Measurements from ENCODE around the gene TMEM183A. TPM values are rescaled to one million over a fixed set of nuclear protein-coding genes. Genes with fewer than 3 reads are reported as not detected.

The TMEM183A gene
- total RNA-seq, 4 donors from 2014 or later, result 69.0 to 93.9 (median 87.6) TPM

- WGBS, result 86% methylated on average over 2 of the region's 2 CpGs
- TF ChIP-seq EP300 (IDR thresholded peaks at IDR 0.05), result no peak
- no peak for TF ChIP-seq CTCF (IDR thresholded peaks at IDR 0.05)
- no peak for TF ChIP-seq POLR2A (IDR thresholded peaks at IDR 0.05; ENCODE audit: low read depth)
- no peak for TF ChIP-seq POLR2AphosphoS5 (IDR thresholded peaks at IDR 0.05)
Measured at GRCh38 chr1:203033287-203033686, 26.1 kb downstream of the TMEM183A start.

GRCh38 chr1:203033917-203034316 is 26.7 kb downstream of the TMEM183A start:
- H3K9me3 ChIP-seq, result no peaks in the 10 kb centered on the region
- no peak overlapping the region for H3K4me3 ChIP-seq
- DNase-seq (ENCODE audit: extremely low spot score), result no peak
- H3K36me3 ChIP-seq, result no peaks in the 10 kb centered on the region
- TF ChIP-seq EP300 (IDR thresholded peaks at IDR 0.05), result no peak
- no peak for TF ChIP-seq POLR2AphosphoS5 (IDR thresholded peaks at IDR 0.05)
- no peak for TF ChIP-seq POLR2A (IDR thresholded peaks at IDR 0.05; ENCODE audit: low read depth)
- TF ChIP-seq CTCF (IDR thresholded peaks at IDR 0.05), result no peak
- H3K27me3 ChIP-seq, result no peaks in the 10 kb centered on the region
- 91% methylated on average over 2 of the region's 2 CpGs for WGBS
- intact Hi-C loops (cut with DNase I), result no loop called here
- no peak overlapping the region for H3K27ac ChIP-seq (replicated peaks in 1 of 4)
- peaks cover 15 to 44% (median 22%) of the 10 kb centered on the region in 4 donors for H3K4me1 ChIP-seq

More at GRCh38 chr1:203033287-203033686, 26.1 kb downstream of the TMEM183A start:
- Histone ChIP-seq H3K36me3 (no peaks in the 10 kb centered on the region), H3K4me1 (peaks cover 9 to 38% (median 17%) of the 10 kb centered on the region in 4 donors), H3K27ac (replicated peaks in 1 of 4) (no peak overlapping the region), H3K4me3 (no peak overlapping the region), H3K9me3 (no peaks in the 10 kb centered on the region), H3K27me3 (no peaks in the 10 kb centered on the region)
- no peak for DNase-seq (ENCODE audit: extremely low spot score)
- intact Hi-C loops (cut with DNase I), result no loop called here

- Histone ChIP-seq H3K27me3 (no peaks in the 10 kb centered on the region), H3K36me3 (no peaks in the 10 kb centered on the region), H3K4me3 (no peak overlapping the region), H3K9me3 (no peaks in the 10 kb centered on the region), H3K4me1 (peaks cover 21 to 40% (median 27%) of the 10 kb centered on the region in 4 donors), H3K27ac (replicated peaks in 1 of 4) (no peak overlapping the region)
- intact Hi-C loops (cut with DNase I), result loop anchor here (5.0 kb wide), 1 partner anchor 93 kb away; the partner anchor contains the start of gene ADORA1
- WGBS, result 83% methylated on average over 10 of the region's 10 CpGs
- TF ChIP-seq POLR2A (IDR thresholded peaks at IDR 0.05; ENCODE audit: low read depth) (no peak), POLR2AphosphoS5 (IDR thresholded peaks at IDR 0.05) (no peak), CTCF (IDR thresholded peaks at IDR 0.05) (no peak), EP300 (IDR thresholded peaks at IDR 0.05) (no peak)
- DNase-seq (ENCODE audit: extremely low spot score), result no peak
Measured at GRCh38 chr1:203034422-203035110, 27.4 kb downstream of the TMEM183A start.

GRCh38 chr1:203035111-203036000 is 28.2 kb downstream of the TMEM183A start:
- no peak for TF ChIP-seq POLR2AphosphoS5 (IDR thresholded peaks at IDR 0.05)
- TF ChIP-seq CTCF (IDR thresholded peaks at IDR 0.05), result no peak
- TF ChIP-seq POLR2A (IDR thresholded peaks at IDR 0.05; ENCODE audit: low read depth), result no peak
- TF ChIP-seq EP300 (IDR thresholded peaks at IDR 0.05), result no peak
- Histone ChIP-seq H3K36me3 (no peaks in the 10 kb centered on the region), H3K9me3 (no peaks in the 10 kb centered on the region), H3K4me3 (no peak overlapping the region), H3K4me1 (peaks cover 21 to 46% (median 27%) of the 10 kb centered on the region in 4 donors), H3K27ac (replicated peaks in 1 of 4) (no peak overlapping the region), H3K27me3 (no peaks in the 10 kb centered on the region)
- no peak for DNase-seq (ENCODE audit: extremely low spot score)
- intact Hi-C loops (cut with DNase I), result loop anchor here (5.0 kb wide), 1 partner anchor 92 kb away; the partner anchor contains the start of gene ADORA1
- WGBS, result 87% methylated on average over 13 of the region's 15 CpGs

Measured in esophagus muscularis mucosa (tissue), 4 donors.